IMR-90 (cell line): ENCODE results near the gene HMGCS2. TPM values are rescaled to one million over a fixed set of nuclear protein-coding genes. Genes with fewer than 3 reads are reported as not detected.
"Not testable (repeated sequence)": the region's sequence is repeated elsewhere in the genome, so short reads cannot be mapped to it uniquely, and the experiment has no call there.

ENCODE experiments used
- ATAC-seq: fragments of 200-7000 bp; cut with Tn5 transposase; 2 replicates; pipeline ENCODE4 v1.9.1; 2020; ENCODE audit warnings: low read depth, mild to moderate bottlenecking, moderate library complexity
- BruUV-seq: library from RNA; stranded (reverse); fragments of 400-500 nt; replicated peaks from 2 replicates; lab custom pipeline; 2021; lab: Mats Ljungman, UMichigan
- CTCF ChIA-PET: fragments of 300-600 bp; formaldehyde crosslinking; extraction: SDS; loops from one replicate; lab custom pipeline; 2021; ENCODE audit warnings: antibody characterized with exemption; lab: Yijun Ruan, JAX
- POLR2A ChIA-PET: fragments of 300-600 bp; sonication (Branson Sonifier 250); formaldehyde crosslinking; loops from one replicate; lab custom pipeline; 2022; ENCODE audit warnings: antibody characterized with exemption; ENCODE audit not compliant: unreplicated experiment; lab: Charles Lee
- DNase-seq: peaks from one replicate; pipeline ENCODE4 v3.0.0; 2013
- H2AFZ ChIP-seq: replicated peaks from 2 replicates; pipeline ENCODE3; 2013; ENCODE audit warnings: low read length, mild to moderate bottlenecking; ENCODE audit not compliant: poor library complexity
- H2AK5ac ChIP-seq: 2 replicates; pipeline ENCODE4 v1.6.1; 2013; ENCODE audit warnings: low read depth, low read length, inconsistent platforms
- H2AK9ac ChIP-seq: replicated peaks from 2 replicates; pipeline ENCODE3; 2013; ENCODE audit warnings: mild to moderate bottlenecking, low read depth, low read length, moderate library complexity; ENCODE audit not compliant: poor library complexity
- H2BK120ac ChIP-seq: 2 replicates; pipeline ENCODE4 v1.6.1; 2013; ENCODE audit warnings: low read depth, low read length, inconsistent platforms
- H2BK15ac ChIP-seq: 3 replicates; pipeline ENCODE4 v1.6.1; 2013; ENCODE audit warnings: low read depth, low read length, inconsistent platforms
- H2BK20ac ChIP-seq: 2 replicates; pipeline ENCODE4 v1.6.1; 2013; ENCODE audit warnings: low read depth, mild to moderate bottlenecking, inconsistent platforms, low read length, moderate library complexity
- H2BK5ac ChIP-seq: 2 replicates; pipeline ENCODE4 v1.6.1; 2013; ENCODE audit warnings: mild to moderate bottlenecking, low read depth, low read length, inconsistent platforms; ENCODE audit not compliant: poor library complexity, severe bottlenecking
- H3K14ac ChIP-seq: replicated peaks from 2 replicates; pipeline ENCODE4 v1.6.1; 2013; ENCODE audit warnings: low read depth, low read length, inconsistent platforms
- H3K18ac ChIP-seq: 2 replicates; pipeline ENCODE4 v1.6.1; 2013; ENCODE audit warnings: low read depth, low read length, control low read depth
- H3K23ac ChIP-seq: 2 replicates; pipeline ENCODE4 v1.6.1; 2013; ENCODE audit warnings: low read depth, low read length, inconsistent platforms
- H3K27ac ChIP-seq: 2 replicates; pipeline ENCODE4 v1.5.1; 2013; ENCODE audit warnings: mild to moderate bottlenecking, control low read depth, low read length; ENCODE audit not compliant: insufficient read depth
- H3K27me3 ChIP-seq: 2 replicates; pipeline ENCODE4 v1.6.1; 2013; ENCODE audit warnings: low read length; ENCODE audit not compliant: control insufficient read depth, insufficient read depth
- H3K36me3 ChIP-seq: 2 replicates; pipeline ENCODE4 v1.6.1; 2013; ENCODE audit warnings: low read length, mixed read lengths; ENCODE audit not compliant: control insufficient read depth, insufficient read depth
- H3K4ac ChIP-seq: 2 replicates; pipeline ENCODE4 v1.6.1; 2013; ENCODE audit warnings: low read depth, low read length, inconsistent platforms
- H3K4me1 ChIP-seq: 2 replicates; pipeline ENCODE4 v1.6.1; 2013; ENCODE audit warnings: low read length, mixed read lengths; ENCODE audit not compliant: control insufficient read depth, insufficient read depth
- H3K4me2 ChIP-seq: 2 replicates; pipeline ENCODE4 v1.6.1; 2013; ENCODE audit warnings: low read depth, mild to moderate bottlenecking, control low read depth, low read length, moderate library complexity
- H3K4me3 ChIP-seq: 2 replicates; pipeline ENCODE4 v1.5.1; 2013; ENCODE audit warnings: low read depth, mild to moderate bottlenecking, control low read depth, low read length, moderate library complexity; ENCODE audit not compliant: insufficient read depth
- H3K56ac ChIP-seq: 2 replicates; pipeline ENCODE4 v1.6.1; 2013; ENCODE audit warnings: low read length, inconsistent platforms; ENCODE audit not compliant: insufficient read depth; ENCODE audit errors: extremely low read depth
- H3K79me1 ChIP-seq, 2 experiments: 2 replicates each; pipeline ENCODE4 v1.6.1; 2013; ENCODE audit warnings: low read length in 2 of 2, inconsistent platforms in 1 of 2, low read depth in 1 of 2
- H3K9ac ChIP-seq: 2 replicates; pipeline ENCODE4 v1.6.1; 2013; ENCODE audit warnings: low read depth, low read length, control low read depth
- H3K9me1 ChIP-seq: 2 replicates; pipeline ENCODE4 v1.6.1; 2013; ENCODE audit warnings: low read length, inconsistent platforms; ENCODE audit not compliant: insufficient read depth
- H3K9me3 ChIP-seq: 2 replicates; pipeline ENCODE4 v1.6.1; 2013; ENCODE audit warnings: low read length; ENCODE audit not compliant: control insufficient read depth, insufficient read depth
- H4K20me1 ChIP-seq: 2 replicates; pipeline ENCODE4 v1.6.1; 2013; ENCODE audit warnings: low read length, inconsistent platforms; ENCODE audit not compliant: insufficient read depth
- H4K5ac ChIP-seq: 2 replicates; pipeline ENCODE4 v1.6.1; 2013; ENCODE audit warnings: mild to moderate bottlenecking, low read depth, low read length, control low read depth
- H4K8ac ChIP-seq, 2 experiments: 2 replicates each; pipeline ENCODE4 v1.6.1; 2013; ENCODE audit warnings: low read depth in 2 of 2, low read length in 2 of 2, control low read depth in 1 of 2, inconsistent platforms in 1 of 2
- H4K91ac ChIP-seq: 2 replicates; pipeline ENCODE4 v1.6.1; 2013; ENCODE audit warnings: low read depth, low read length, inconsistent platforms; ENCODE audit not compliant: insufficient read depth
- WGBS, 2 experiments: methylation state at CpG; one replicate each; pipeline versions ENCODE4 v1.1.5 to v1.1.7; 2013; ENCODE audit warnings: missing lambda C conversion rate in 2 of 2; ENCODE audit not compliant: insufficient read length in 1 of 2; ENCODE audit errors: extremely low coverage in 2 of 2; 5-methylcytosine and 5-hydroxymethylcytosine counted together
- dilution Hi-C: fragments of 300-500 bp; cut with HindIII; formaldehyde crosslinking; loops from one replicate; pipeline ENCODE4 v1.14.3; 2018; ENCODE audit warnings: low sequenced_read_pairs; ENCODE audit not compliant: unreplicated experiment
- in situ Hi-C: fragments of 300-500 bp; cut with MboI; formaldehyde crosslinking; loops from 3 replicates; pipeline ENCODE4 v1.14.3; 2019; ENCODE audit warnings: low sequenced_read_pairs, inconsistent platforms, mixed read lengths
- intact Hi-C: fragments of 100-400 bp; cut with micrococcal nuclease; formaldehyde crosslinking; loops from 2 replicates; pipeline ENCODE4 v1.10.0; 2022
- polyA plus RNA-seq, 3 experiments: library from polyadenylated mRNA; depleted of rRNA; stranded (reverse); fragments of >200 nt; gene quantifications; 2 replicates each; pipeline ENCODE4 v1.2.3, GENCODE V29; 2012; ENCODE audit warnings: low replicate concordance in 1 of 3
- total RNA-seq: library from RNA; depleted of rRNA; stranded (reverse); fragments of >200 nt; gene quantifications from 2 replicates; pipeline ENCODE4 v1.2.3, GENCODE V29; 2012

HMGCS2 gene
- total and polyA plus RNA-seq, 2 of the 4 experiments (the other 2 are of a cell fraction), result not detected

- H2BK15ac ChIP-seq, H3K9me3 ChIP-seq, in situ Hi-C loops, H2BK20ac ChIP-seq, H3K36me3 ChIP-seq, POLR2A ChIA-PET, BruUV-seq, H2AK9ac ChIP-seq, H2BK120ac ChIP-seq, H4K91ac ChIP-seq, H3K4ac ChIP-seq, H2BK5ac ChIP-seq, H3K14ac ChIP-seq, H3K27ac ChIP-seq, dilution Hi-C loops, H4K5ac ChIP-seq, H3K18ac ChIP-seq, H4K8ac ChIP-seq, H3K56ac ChIP-seq, H2AK5ac ChIP-seq, ATAC-seq, H3K23ac ChIP-seq, H3K9ac ChIP-seq, DNase-seq: not testable (repeated sequence)
- intact Hi-C loops, result loop anchor here (5.0 kb wide), 2 partner anchors 64 to 1784 kb away; partner anchors contain the start of genes GDAP2, WDR3 and ZNF697
- Histone ChIP-seq H4K20me1 (peaks cover 30% of the 10 kb centered on the region), H3K4me1 (peaks cover 19% of the 10 kb centered on the region), H3K79me1 (peaks cover 27 to 38% of the 10 kb centered on the region in 2 experiments), H3K4me3 (peak overlapping the region; percentile 78), H3K4me2 (peak overlapping the region; percentile 77), H3K9me1 (peaks cover 26% of the 10 kb centered on the region), H3K27me3 (peaks cover 11% of the 10 kb centered on the region), H2AFZ (peak overlapping the region; percentile 91)
- CTCF ChIA-PET, result interaction anchor here (0.9 kb wide), 1 partner anchor 36 kb away, joined by 3 read pairs; no protein-coding TSS in a partner anchor
- 31% methylated on average over 2 of the region's 10 CpGs; no CpG with 5 or more reads in 1 of the 2 experiments for WGBS, 2 experiments
Observed at GRCh38 chr1:119711356-119711803, 57.3 kb downstream of the HMGCS2 start.

- H2BK5ac ChIP-seq, H3K4me2 ChIP-seq, H2BK15ac ChIP-seq, H3K9me1 ChIP-seq, H3K18ac ChIP-seq, intact Hi-C loops, H2AFZ ChIP-seq, H3K14ac ChIP-seq, H2BK20ac ChIP-seq, H3K36me3 ChIP-seq, H3K56ac ChIP-seq, DNase-seq, H2AK9ac ChIP-seq, H3K4me1 ChIP-seq, BruUV-seq, H3K9ac ChIP-seq, CTCF ChIA-PET, H3K4me3 ChIP-seq, H4K91ac ChIP-seq, H2BK120ac ChIP-seq, ATAC-seq, H3K27ac ChIP-seq, dilution Hi-C loops, H4K20me1 ChIP-seq, H4K8ac ChIP-seq, H3K23ac ChIP-seq, in situ Hi-C loops, H3K9me3 ChIP-seq, H3K4ac ChIP-seq, H4K5ac ChIP-seq, H3K79me1 ChIP-seq, POLR2A ChIA-PET, H2AK5ac ChIP-seq: not testable (repeated sequence)
- no CpG with 5 or more reads among the region's 6 CpGs for WGBS, 2 experiments
- H3K27me3 ChIP-seq, result peaks cover 11% of the 10 kb centered on the region
Observed at GRCh38 chr1:119706599-119706998, 62.1 kb downstream of the HMGCS2 start.
